Measurements from ENCODE around the gene DMRT3. TPM values are rescaled to one million over a fixed set of nuclear protein-coding genes. Genes with fewer than 3 reads are reported as not detected.

The DMRT3 gene
- total RNA-seq, 1 experiment from 2014 or later: not detected

- H3K79me2 ChIP-seq (ENCODE audit: low read depth): no peaks in the 10 kb centered on the region
- H3K4me2 ChIP-seq: no peak overlapping the region
- DNase-seq: no peak
- H3K27me3 ChIP-seq (ENCODE audit: insufficient read depth, low read depth): peaks cover 14% of the 10 kb centered on the region; the same call in 1 of the 2 replicates
- H3K27ac ChIP-seq: no peak overlapping the region
- H3K4me3 ChIP-seq: no peak overlapping the region
- no peaks in the 10 kb centered on the region for H3F3A ChIP-seq (ENCODE audit: insufficient read depth, low read depth)
- H3K9me3 ChIP-seq (ENCODE audit: insufficient read depth, low read depth): no peaks in the 10 kb centered on the region
- H3K9me2 ChIP-seq (ENCODE audit: insufficient read depth): no peaks in the 10 kb centered on the region
- BruUV-seq (replicated peaks): no TSS peak
- no peaks in the 10 kb centered on the region for H3K4me1 ChIP-seq (replicated peaks; ENCODE audit: insufficient read depth)
- intact Hi-C loops (cut with micrococcal nuclease; ENCODE audit: unreplicated experiment): no loop called here
- H4K20me1 ChIP-seq (ENCODE audit: insufficient read depth): no peaks in the 10 kb centered on the region
- ChIA-PET CTCF (no interaction called here), POLR2A (ENCODE audit: unreplicated experiment) (no interaction called here)
- H2AFZ ChIP-seq: no peak overlapping the region
- no peaks in the 10 kb centered on the region for H3K36me3 ChIP-seq (ENCODE audit: low read depth)
- TF ChIP-seq EZH2 (IDR thresholded peaks at IDR 0.05; ENCODE audit: low read depth) (no peak), CTCF (conservative IDR thresholded peaks at IDR 0.05) (no peak)
Measured at GRCh38 chr9:1024112-1024511, 47.7 kb downstream of the DMRT3 start.

GRCh38 chr9:1025131-1025530 is 48.7 kb downstream of the DMRT3 start:
- Histone ChIP-seq H3K4me3 (no peak overlapping the region), H3K36me3 (ENCODE audit: low read depth) (no peaks in the 10 kb centered on the region), H3F3A (ENCODE audit: insufficient read depth, low read depth) (no peaks in the 10 kb centered on the region), H3K4me2 (no peak overlapping the region), H2AFZ (no peak overlapping the region), H3K9me3 (ENCODE audit: insufficient read depth, low read depth) (no peaks in the 10 kb centered on the region), H3K4me1 (replicated peaks; ENCODE audit: insufficient read depth) (no peaks in the 10 kb centered on the region), H3K9me2 (ENCODE audit: insufficient read depth) (no peaks in the 10 kb centered on the region), H3K79me2 (ENCODE audit: low read depth) (no peaks in the 10 kb centered on the region), H3K27ac (no peak overlapping the region), H3K27me3 (ENCODE audit: insufficient read depth, low read depth) (peaks cover 18% of the 10 kb centered on the region; the same call in 1 of the 2 replicates), H4K20me1 (ENCODE audit: insufficient read depth) (no peaks in the 10 kb centered on the region)
- no peak for DNase-seq
- ChIA-PET CTCF (no interaction called here), POLR2A (ENCODE audit: unreplicated experiment) (no interaction called here)
- intact Hi-C loops (cut with micrococcal nuclease; ENCODE audit: unreplicated experiment): no loop called here
- TF ChIP-seq CTCF (conservative IDR thresholded peaks at IDR 0.05) (no peak), EZH2 (IDR thresholded peaks at IDR 0.05; ENCODE audit: low read depth) (no peak)
- no TSS peak for BruUV-seq (replicated peaks)

GRCh38 chr9:1026219-1026618 is 49.8 kb downstream of the DMRT3 start:
- H4K20me1 ChIP-seq (ENCODE audit: insufficient read depth): no peaks in the 10 kb centered on the region
- no peaks in the 10 kb centered on the region for H3K9me3 ChIP-seq (ENCODE audit: insufficient read depth, low read depth)
- H3K27me3 ChIP-seq (ENCODE audit: insufficient read depth, low read depth): peaks cover 18% of the 10 kb centered on the region; the same call in 1 of the 2 replicates
- no peaks in the 10 kb centered on the region for H3F3A ChIP-seq (ENCODE audit: insufficient read depth, low read depth)
- H3K79me2 ChIP-seq (ENCODE audit: low read depth): no peaks in the 10 kb centered on the region
- no peak overlapping the region for H3K27ac ChIP-seq
- no peaks in the 10 kb centered on the region for H3K9me2 ChIP-seq (ENCODE audit: insufficient read depth)
- CTCF ChIA-PET: no interaction called here
- TF ChIP-seq EZH2 (IDR thresholded peaks at IDR 0.05; ENCODE audit: low read depth): no peak
- TF ChIP-seq CTCF (conservative IDR thresholded peaks at IDR 0.05): no peak
- H3K36me3 ChIP-seq (ENCODE audit: low read depth): no peaks in the 10 kb centered on the region
- H3K4me1 ChIP-seq (replicated peaks; ENCODE audit: insufficient read depth): no peaks in the 10 kb centered on the region
- no peak for DNase-seq
- BruUV-seq (replicated peaks): no TSS peak
- H2AFZ ChIP-seq: no peak overlapping the region
- POLR2A ChIA-PET (ENCODE audit: unreplicated experiment): no interaction called here
- intact Hi-C loops (cut with micrococcal nuclease; ENCODE audit: unreplicated experiment): no loop called here
- no peak overlapping the region for H3K4me2 ChIP-seq
- H3K4me3 ChIP-seq: no peak overlapping the region
